ENCODE data around the gene ZBTB16. TPM values are rescaled to one million over a fixed set of nuclear protein-coding genes. Genes with fewer than 3 reads are reported as not detected.
A peak's percentile ranks its signal among the peaks of the same experiment; 100 is the strongest.

The ZBTB16 gene
- total RNA-seq, 1 donor: 91.6 TPM

- DNase-seq (ENCODE audit: low read depth in 2 of 3, low spot score in 2 of 3): no peak
These were observed 65.2 kb downstream of the ZBTB16 start for GRCh38 chr11:114124601-114125144.

GRCh38 chr11:114125531-114125930 is 66.0 kb downstream of the ZBTB16 start:
- DNase-seq (ENCODE audit: low read depth in 2 of 3, low spot score in 2 of 3): no peak

- no peak for DNase-seq (ENCODE audit: low read depth in 2 of 3, low spot score in 2 of 3)
These were observed 66.4 kb downstream of the ZBTB16 start for GRCh38 chr11:114125959-114126358.

- no peak for DNase-seq (ENCODE audit: low read depth in 2 of 3, low spot score in 2 of 3)
These were observed 68.9 kb downstream of the ZBTB16 start for GRCh38 chr11:114128399-114128798.

GRCh38 chr11:114129142-114129541 is 69.6 kb downstream of the ZBTB16 start:
- DNase-seq (ENCODE audit: low read depth in 2 of 3, low spot score in 2 of 3): no peak

GRCh38 chr11:114129699-114130098 is 70.2 kb downstream of the ZBTB16 start:
- no peak for DNase-seq (ENCODE audit: low read depth in 2 of 3, low spot score in 2 of 3)

GRCh38 chr11:114130115-114130576 is 70.6 kb downstream of the ZBTB16 start:
- DNase-seq (ENCODE audit: low read depth in 2 of 3, low spot score in 2 of 3): no peak

- no peak for DNase-seq (ENCODE audit: low read depth in 2 of 3, low spot score in 2 of 3)
These were observed 71.2 kb downstream of the ZBTB16 start for GRCh38 chr11:114130629-114131277.

GRCh38 chr11:114131461-114131864 is 72.0 kb downstream of the ZBTB16 start:
- peak in 1 of 3 donors; percentile 31 for DNase-seq (ENCODE audit: low read depth in 2 of 3, low spot score in 2 of 3)

GRCh38 chr11:114132417-114132816 is 72.9 kb downstream of the ZBTB16 start:
- DNase-seq (ENCODE audit: low read depth in 2 of 3, low spot score in 2 of 3): no peak

GRCh38 chr11:114132944-114133394 is 73.5 kb downstream of the ZBTB16 start:
- DNase-seq (ENCODE audit: low read depth in 2 of 3, low spot score in 2 of 3): no peak

- DNase-seq (ENCODE audit: low read depth in 2 of 3, low spot score in 2 of 3): no peak
These were observed 74.2 kb downstream of the ZBTB16 start for GRCh38 chr11:114133548-114134329.

GRCh38 chr11:114134870-114135269 is 75.4 kb downstream of the ZBTB16 start:
- DNase-seq (ENCODE audit: low read depth in 2 of 3, low spot score in 2 of 3): no peak

- peak in 2 of 3 donors; percentile 76 to 88 for DNase-seq (ENCODE audit: low read depth in 2 of 3, low spot score in 2 of 3)
These were observed 76.2 kb downstream of the ZBTB16 start for GRCh38 chr11:114135737-114136151.

GRCh38 chr11:114136686-114137640 is 77.5 kb downstream of the ZBTB16 start:
- no peak for DNase-seq (ENCODE audit: low read depth in 2 of 3, low spot score in 2 of 3)

- DNase-seq (ENCODE audit: low read depth in 2 of 3, low spot score in 2 of 3): no peak
These were observed 78.3 kb downstream of the ZBTB16 start for GRCh38 chr11:114137838-114138237.

- DNase-seq (ENCODE audit: low read depth in 2 of 3, low spot score in 2 of 3): no peak
These were observed 78.9 kb downstream of the ZBTB16 start for GRCh38 chr11:114138411-114138810.

- no peak for DNase-seq (ENCODE audit: low read depth in 2 of 3, low spot score in 2 of 3)
These were observed 81.3 kb downstream of the ZBTB16 start for GRCh38 chr11:114140826-114141225.

GRCh38 chr11:114141863-114142580 is 82.5 kb downstream of the ZBTB16 start:
- no peak for DNase-seq (ENCODE audit: low read depth in 2 of 3, low spot score in 2 of 3)

GRCh38 chr11:114142707-114143106 is 83.2 kb downstream of the ZBTB16 start:
- no peak for DNase-seq (ENCODE audit: low read depth in 2 of 3, low spot score in 2 of 3)

All from hematopoietic multipotent progenitor cell (in vitro differentiated cells).